ENCODE measurements around the gene FRMD4A.

Gene FRMD4A

DNA sequence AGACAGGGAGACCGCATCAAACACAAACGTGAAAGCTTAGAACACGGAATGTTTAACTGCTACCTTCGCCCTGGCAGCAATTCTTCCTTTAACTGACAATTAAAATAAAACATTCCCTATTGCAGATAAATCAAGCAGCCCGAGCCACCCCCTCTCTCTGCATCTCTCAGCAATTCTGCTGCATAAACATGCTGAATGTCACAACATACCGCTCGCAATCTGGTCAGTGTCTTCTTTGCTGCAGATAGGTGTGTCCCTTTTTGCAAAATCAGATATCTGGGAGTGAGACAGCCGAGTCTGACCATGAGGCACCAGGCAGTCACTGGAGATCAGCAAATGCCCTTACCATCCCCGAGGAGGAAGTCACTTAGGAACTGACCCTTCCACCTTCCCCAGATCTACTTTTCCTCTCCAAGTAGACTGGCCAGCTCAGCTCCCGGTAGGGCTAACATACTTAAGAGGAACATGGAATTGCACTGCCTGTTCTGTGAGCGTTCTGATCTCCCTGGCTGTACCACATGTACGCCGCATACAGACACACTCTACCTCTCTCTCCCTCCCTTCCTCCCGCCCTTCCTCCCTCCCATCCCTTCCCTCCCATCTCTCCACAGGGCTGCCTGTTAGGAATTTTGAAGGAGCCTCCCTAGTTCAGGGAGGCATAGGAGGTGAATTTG, at the start of gene FRMD4A:
Gene FRMD4A (minus strand): TSS at position 537 of the 674 bp plus-strand sequence.
- Histone ChIP-seq H3K9me3 (ENCODE audit: control insufficient read depth in 5 of 5, low read length in 5 of 5) (no peaks in the 10 kb centered on the region), H3K36me3 (ENCODE audit: control insufficient read depth in 5 of 5, insufficient read depth in 5 of 5, low read length in 5 of 5) (no peaks in the 10 kb centered on the region), H3K27ac (ENCODE audit: low read depth, low read length) (no peak within 1 kb of the TSS), H3K4me3 (ENCODE audit: low read depth in 1 of 5, low read length in 5 of 5) (no peak within 1 kb of the TSS), H3K4me1 (ENCODE audit: control insufficient read depth in 5 of 5, insufficient read depth in 5 of 5, low read length in 5 of 5) (peaks cover 0 to 2% (median 0%) of the 10 kb centered on the region in 5 donors), H3K27me3 (ENCODE audit: control insufficient read depth in 5 of 5, insufficient read depth in 4 of 5, low read length in 5 of 5) (peaks cover 4 to 40% (median 33%) of the 10 kb centered on the region in 5 donors), H3K9ac (ENCODE audit: low read length in 5 of 5) (no peak within 1 kb of the TSS)

DNA sequence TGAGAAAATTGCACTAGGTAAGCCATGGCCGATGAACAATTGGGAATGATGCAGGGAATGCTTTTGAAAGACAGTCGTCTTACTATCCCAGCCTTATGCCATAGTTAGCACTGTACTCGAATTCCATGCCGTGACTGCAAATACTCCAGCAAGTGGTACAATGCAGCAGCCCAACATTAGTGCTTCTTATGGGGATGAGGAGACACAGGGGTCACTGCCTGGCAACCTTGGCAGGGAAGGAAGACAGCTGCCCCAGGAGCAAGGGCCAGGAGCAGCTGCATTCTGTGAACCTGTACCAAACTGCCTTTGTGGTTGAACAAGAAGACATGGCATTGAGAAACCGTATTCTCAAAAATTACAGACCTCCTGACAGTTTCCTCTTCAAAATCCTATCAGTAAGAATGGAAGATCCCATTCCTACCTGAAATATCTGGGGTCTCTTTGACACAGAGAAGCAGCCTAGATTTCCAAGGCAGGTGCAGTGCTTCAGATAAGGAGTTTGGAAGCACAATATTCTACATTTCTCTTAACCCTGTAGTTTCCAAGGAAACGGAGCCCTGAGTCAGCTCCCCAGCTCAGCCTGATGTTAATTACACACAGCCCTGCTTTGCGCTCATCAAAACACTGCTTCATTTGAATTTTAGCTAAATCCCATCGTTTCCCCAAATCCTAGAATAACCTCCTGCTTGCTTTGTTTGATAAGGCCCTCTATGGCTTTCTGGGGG, 49.0 kb upstream of the FRMD4A start:
- H3K4me3 ChIP-seq (ENCODE audit: low read depth in 1 of 5, low read length in 5 of 5), result no peak overlapping the region
- H3K9ac ChIP-seq (ENCODE audit: low read length in 5 of 5), result no peak overlapping the region
- H3K27ac ChIP-seq (ENCODE audit: low read depth, low read length), result no peak overlapping the region
- H3K4me1 ChIP-seq (ENCODE audit: control insufficient read depth in 5 of 5, insufficient read depth in 5 of 5, low read length in 5 of 5), result no peaks in the 10 kb centered on the region
- H3K27me3 ChIP-seq (ENCODE audit: control insufficient read depth in 5 of 5, insufficient read depth in 4 of 5, low read length in 5 of 5), result peaks cover 0 to 10% (median 5%) of the 10 kb centered on the region in 5 donors
- no peaks in the 10 kb centered on the region for H3K36me3 ChIP-seq (ENCODE audit: control insufficient read depth in 5 of 5, insufficient read depth in 5 of 5, low read length in 5 of 5)
- H3K9me3 ChIP-seq (ENCODE audit: control insufficient read depth in 5 of 5, low read length in 5 of 5), result no peaks in the 10 kb centered on the region

DNA sequence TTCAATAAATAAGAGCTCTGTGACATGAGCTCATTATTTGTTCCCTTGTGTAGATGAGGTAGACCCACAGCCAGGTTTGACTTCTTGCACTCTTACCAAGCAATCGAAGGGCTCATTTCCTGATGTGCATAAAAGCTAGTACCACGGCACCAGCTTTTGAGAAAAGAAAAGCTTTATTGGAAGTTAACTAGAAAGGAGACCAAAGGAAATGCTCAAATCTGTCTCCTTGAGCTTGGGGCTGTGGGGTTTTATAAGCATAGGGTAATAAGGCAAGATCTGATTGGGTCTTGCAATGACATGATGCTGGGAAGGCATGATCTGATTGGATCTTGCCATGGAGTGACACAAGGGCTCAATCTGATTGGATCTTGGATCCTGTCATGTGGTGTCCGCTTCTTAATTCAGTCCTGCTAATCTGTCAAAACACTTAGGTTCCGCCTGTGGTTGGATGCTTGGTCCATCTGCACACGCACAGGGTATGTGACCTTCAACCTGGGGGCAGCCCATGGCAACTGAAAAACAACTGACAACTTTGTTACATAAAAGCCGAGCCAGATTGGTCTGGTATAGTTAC, 47.8 kb upstream of the FRMD4A start:
- no peaks in the 10 kb centered on the region for H3K4me1 ChIP-seq (ENCODE audit: control insufficient read depth in 5 of 5, insufficient read depth in 5 of 5, low read length in 5 of 5)
- H3K27me3 ChIP-seq (ENCODE audit: control insufficient read depth in 5 of 5, insufficient read depth in 4 of 5, low read length in 5 of 5), result peaks cover 0 to 10% (median 6%) of the 10 kb centered on the region in 5 donors
- no peak overlapping the region for H3K4me3 ChIP-seq (ENCODE audit: low read depth in 1 of 5, low read length in 5 of 5)
- no peaks in the 10 kb centered on the region for H3K9me3 ChIP-seq (ENCODE audit: control insufficient read depth in 5 of 5, low read length in 5 of 5)
- H3K27ac ChIP-seq (ENCODE audit: low read depth, low read length), result no peak overlapping the region
- H3K36me3 ChIP-seq (ENCODE audit: control insufficient read depth in 5 of 5, insufficient read depth in 5 of 5, low read length in 5 of 5), result no peaks in the 10 kb centered on the region
- no peak overlapping the region for H3K9ac ChIP-seq (ENCODE audit: low read length in 5 of 5)

DNA sequence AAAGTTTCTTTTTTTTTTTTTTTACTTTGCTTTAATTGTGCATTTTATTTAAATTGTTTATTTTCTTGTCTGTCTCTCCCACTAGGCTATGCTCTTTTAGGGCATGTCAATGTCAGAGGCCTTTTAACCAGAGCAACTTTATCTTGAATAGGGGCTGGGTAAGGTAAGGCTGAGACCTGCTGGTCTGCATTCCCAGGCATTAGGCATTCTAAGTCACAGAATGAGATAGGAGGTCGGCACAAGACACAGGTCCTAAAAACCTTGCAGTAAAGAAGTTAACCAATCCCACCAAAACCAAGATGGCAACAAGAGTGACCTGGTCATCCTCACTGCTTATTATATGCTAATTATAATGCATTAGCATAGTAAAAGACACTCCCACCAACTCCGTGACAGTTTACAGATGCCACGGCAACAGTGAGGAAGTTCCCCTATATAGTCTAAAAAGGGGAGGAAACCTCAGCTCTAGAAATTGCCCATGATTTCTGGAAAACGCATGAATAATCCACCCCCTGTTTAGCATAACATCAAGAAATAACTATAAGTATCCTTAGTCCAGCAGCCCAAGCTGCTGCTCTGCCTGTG, 47.0 kb upstream of the FRMD4A start:
- H3K36me3 ChIP-seq (ENCODE audit: control insufficient read depth in 5 of 5, insufficient read depth in 5 of 5, low read length in 5 of 5), result no peaks in the 10 kb centered on the region

DNA sequence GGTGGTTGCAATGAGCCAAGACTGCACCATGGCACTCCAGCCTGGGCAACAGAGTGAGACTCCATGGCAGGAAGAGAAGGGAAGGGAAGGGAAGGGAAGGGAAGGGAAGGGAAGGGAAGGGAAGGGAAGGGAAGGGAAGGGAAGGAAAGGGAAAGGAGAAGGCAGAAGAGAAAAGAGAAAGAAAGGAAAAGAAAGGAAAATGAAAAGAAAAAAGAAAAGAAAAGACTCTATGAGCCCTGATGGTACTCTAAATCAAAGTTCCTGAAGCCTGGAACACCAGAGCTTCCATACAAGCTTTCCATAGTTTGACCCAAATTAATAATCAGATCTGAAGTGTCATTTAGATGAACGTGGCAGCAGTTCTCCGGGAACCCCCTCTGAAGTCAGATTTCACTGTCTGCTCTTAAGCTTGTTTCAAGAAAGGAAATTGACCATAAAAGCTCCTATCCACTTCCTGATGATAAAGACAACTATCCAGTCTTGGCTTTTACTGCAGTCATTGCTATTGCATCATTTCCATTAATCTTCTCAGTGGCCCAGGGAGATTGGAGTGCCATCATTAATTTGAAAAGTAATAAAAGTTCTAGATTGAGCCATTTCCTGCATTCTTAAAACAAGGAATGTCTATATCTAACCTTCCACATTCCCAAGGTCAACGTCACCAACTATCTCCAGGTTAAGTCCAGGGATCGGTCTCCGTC, 44.2 kb upstream of the FRMD4A start:
- H3K27me3 ChIP-seq (ENCODE audit: control insufficient read depth in 5 of 5, insufficient read depth in 4 of 5, low read length in 5 of 5), result peaks cover 0 to 13% (median 6%) of the 10 kb centered on the region in 5 donors
- H3K9me3 ChIP-seq (ENCODE audit: control insufficient read depth in 5 of 5, low read length in 5 of 5), result no peaks in the 10 kb centered on the region
- H3K27ac ChIP-seq (ENCODE audit: low read depth, low read length), result no peak overlapping the region
- no peaks in the 10 kb centered on the region for H3K4me1 ChIP-seq (ENCODE audit: control insufficient read depth in 5 of 5, insufficient read depth in 5 of 5, low read length in 5 of 5)
- no peak overlapping the region for H3K4me3 ChIP-seq (ENCODE audit: low read depth in 1 of 5, low read length in 5 of 5)
- no peaks in the 10 kb centered on the region for H3K36me3 ChIP-seq (ENCODE audit: control insufficient read depth in 5 of 5, insufficient read depth in 5 of 5, low read length in 5 of 5)
- H3K9ac ChIP-seq (ENCODE audit: low read length in 5 of 5), result no peak overlapping the region

More for the DNA sequence above, 47.0 kb upstream of the FRMD4A start:
- H3K9ac ChIP-seq (ENCODE audit: low read length in 5 of 5), result no peak overlapping the region
- H3K4me3 ChIP-seq (ENCODE audit: low read depth in 1 of 5, low read length in 5 of 5), result no peak overlapping the region
- H3K4me1 ChIP-seq (ENCODE audit: control insufficient read depth in 5 of 5, insufficient read depth in 5 of 5, low read length in 5 of 5), result no peaks in the 10 kb centered on the region
- no peak overlapping the region for H3K27ac ChIP-seq (ENCODE audit: low read depth, low read length)
- H3K27me3 ChIP-seq (ENCODE audit: control insufficient read depth in 5 of 5, insufficient read depth in 4 of 5, low read length in 5 of 5), result peaks cover 0 to 10% (median 6%) of the 10 kb centered on the region in 5 donors
- no peaks in the 10 kb centered on the region for H3K9me3 ChIP-seq (ENCODE audit: control insufficient read depth in 5 of 5, low read length in 5 of 5)

DNA sequence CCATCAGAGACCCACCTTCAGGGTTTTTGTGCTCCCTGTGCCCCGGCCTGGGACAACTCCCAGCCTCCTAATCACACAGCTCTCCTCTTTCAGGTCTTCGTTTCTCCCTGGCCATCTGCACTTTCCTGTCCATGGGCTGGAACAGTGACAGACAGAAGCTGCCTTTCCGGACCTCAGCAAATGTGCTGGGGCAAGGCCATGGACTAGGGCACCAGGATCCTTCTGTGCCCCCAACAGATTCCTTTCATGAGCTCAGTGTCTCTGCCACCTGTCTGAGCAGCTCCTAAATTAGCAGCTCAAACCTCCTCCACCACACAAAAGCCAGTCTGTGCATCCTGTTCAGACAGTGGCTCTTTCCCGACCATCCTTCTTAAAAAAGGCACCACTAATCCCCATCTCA, 41.9 kb upstream of the FRMD4A start:
- H3K36me3 ChIP-seq (ENCODE audit: control insufficient read depth in 5 of 5, insufficient read depth in 5 of 5, low read length in 5 of 5), result no peaks in the 10 kb centered on the region

DNA sequence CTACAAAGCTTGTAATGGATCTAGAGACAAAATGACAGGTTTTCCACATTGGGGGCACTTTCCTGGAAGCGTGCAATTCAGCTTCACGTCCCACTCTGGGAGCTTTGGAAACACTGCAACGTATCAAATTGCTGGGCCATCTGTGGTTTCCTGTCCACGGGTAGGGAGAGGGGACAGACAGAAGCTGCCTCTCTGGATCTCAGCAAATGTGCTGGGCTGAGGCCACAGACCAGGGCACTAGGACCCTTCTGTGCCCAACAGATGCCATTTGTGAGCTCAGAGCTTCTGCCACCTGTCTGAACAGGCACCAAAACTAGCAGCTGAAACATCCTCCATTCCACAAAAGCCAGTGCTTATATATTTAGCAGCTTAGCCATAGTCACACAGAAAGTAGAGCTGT, 40.9 kb upstream of the FRMD4A start:
- H3K36me3 ChIP-seq (ENCODE audit: control insufficient read depth in 5 of 5, insufficient read depth in 5 of 5, low read length in 5 of 5), result no peaks in the 10 kb centered on the region
- no peak overlapping the region for H3K27ac ChIP-seq (ENCODE audit: low read depth, low read length)
- H3K9me3 ChIP-seq (ENCODE audit: control insufficient read depth in 5 of 5, low read length in 5 of 5), result no peaks in the 10 kb centered on the region
- no peak overlapping the region for H3K9ac ChIP-seq (ENCODE audit: low read length in 5 of 5)
- peaks cover 0 to 14% (median 0%) of the 10 kb centered on the region in 5 donors for H3K27me3 ChIP-seq (ENCODE audit: control insufficient read depth in 5 of 5, insufficient read depth in 4 of 5, low read length in 5 of 5)
- no peak overlapping the region for H3K4me3 ChIP-seq (ENCODE audit: low read depth in 1 of 5, low read length in 5 of 5)
- H3K4me1 ChIP-seq (ENCODE audit: control insufficient read depth in 5 of 5, insufficient read depth in 5 of 5, low read length in 5 of 5), result no peaks in the 10 kb centered on the region

More for the DNA sequence above, 41.9 kb upstream of the FRMD4A start:
- no peaks in the 10 kb centered on the region for H3K4me1 ChIP-seq (ENCODE audit: control insufficient read depth in 5 of 5, insufficient read depth in 5 of 5, low read length in 5 of 5)
- H3K9ac ChIP-seq (ENCODE audit: low read length in 5 of 5), result no peak overlapping the region
- H3K27me3 ChIP-seq (ENCODE audit: control insufficient read depth in 5 of 5, insufficient read depth in 4 of 5, low read length in 5 of 5), result peaks cover 0 to 14% (median 0%) of the 10 kb centered on the region in 5 donors
- H3K4me3 ChIP-seq (ENCODE audit: low read depth in 1 of 5, low read length in 5 of 5), result no peak overlapping the region
- H3K9me3 ChIP-seq (ENCODE audit: control insufficient read depth in 5 of 5, low read length in 5 of 5), result no peaks in the 10 kb centered on the region
- no peak overlapping the region for H3K27ac ChIP-seq (ENCODE audit: low read depth, low read length)

DNA sequence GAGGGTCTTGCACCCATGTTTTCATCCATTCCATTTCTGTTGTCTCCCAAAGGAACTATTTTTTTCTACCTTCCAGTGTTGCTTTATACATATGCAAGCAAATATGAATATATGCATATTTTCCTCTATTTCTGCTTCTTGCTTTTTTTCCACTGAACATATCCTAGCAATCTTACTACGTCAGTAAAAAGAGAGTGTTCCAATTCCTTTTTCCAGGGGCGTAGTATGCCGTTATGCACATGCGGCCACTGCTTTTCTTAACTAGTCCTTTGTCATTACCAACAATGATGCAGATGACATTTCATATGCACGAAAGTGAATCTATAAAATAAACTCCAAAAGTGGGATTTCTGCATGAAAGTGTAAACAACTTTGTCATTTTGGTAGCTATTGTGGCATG, 40.2 kb upstream of the FRMD4A start:
- Histone ChIP-seq H3K4me3 (ENCODE audit: low read depth in 1 of 5, low read length in 5 of 5) (no peak overlapping the region), H3K36me3 (ENCODE audit: control insufficient read depth in 5 of 5, insufficient read depth in 5 of 5, low read length in 5 of 5) (no peaks in the 10 kb centered on the region), H3K27ac (ENCODE audit: low read depth, low read length) (no peak overlapping the region), H3K9me3 (ENCODE audit: control insufficient read depth in 5 of 5, low read length in 5 of 5) (no peaks in the 10 kb centered on the region), H3K27me3 (ENCODE audit: control insufficient read depth in 5 of 5, insufficient read depth in 4 of 5, low read length in 5 of 5) (peaks cover 0 to 14% (median 0%) of the 10 kb centered on the region in 5 donors), H3K9ac (ENCODE audit: low read length in 5 of 5) (no peak overlapping the region), H3K4me1 (ENCODE audit: control insufficient read depth in 5 of 5, insufficient read depth in 5 of 5, low read length in 5 of 5) (no peaks in the 10 kb centered on the region)

DNA sequence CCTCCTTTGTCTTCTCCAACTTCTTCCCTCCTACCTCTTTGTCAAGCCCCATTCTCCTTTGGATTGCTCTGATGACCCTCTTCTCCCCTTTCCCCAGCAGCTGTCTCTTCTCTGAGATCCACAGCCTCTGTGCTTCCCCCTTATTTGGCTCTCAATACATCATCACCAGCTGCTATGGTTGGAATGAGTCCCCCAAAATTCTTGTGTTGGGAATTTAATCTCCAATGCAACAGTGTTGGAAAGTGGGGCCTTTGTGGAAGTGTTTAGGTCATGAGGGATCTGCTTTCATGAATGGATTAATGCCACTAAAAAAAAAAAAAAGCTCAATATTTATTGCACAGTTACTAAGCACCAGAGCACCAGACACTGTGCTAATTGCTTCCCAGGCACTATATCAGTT, 39.2 kb upstream of the FRMD4A start:
- Histone ChIP-seq H3K27ac (ENCODE audit: low read depth, low read length) (no peak overlapping the region), H3K9me3 (ENCODE audit: control insufficient read depth in 5 of 5, low read length in 5 of 5) (no peaks in the 10 kb centered on the region), H3K9ac (ENCODE audit: low read length in 5 of 5) (no peak overlapping the region), H3K36me3 (ENCODE audit: control insufficient read depth in 5 of 5, insufficient read depth in 5 of 5, low read length in 5 of 5) (no peaks in the 10 kb centered on the region), H3K27me3 (ENCODE audit: control insufficient read depth in 5 of 5, insufficient read depth in 4 of 5, low read length in 5 of 5) (peaks cover 0 to 14% (median 0%) of the 10 kb centered on the region in 5 donors), H3K4me3 (ENCODE audit: low read depth in 1 of 5, low read length in 5 of 5) (no peak overlapping the region), H3K4me1 (ENCODE audit: control insufficient read depth in 5 of 5, insufficient read depth in 5 of 5, low read length in 5 of 5) (no peaks in the 10 kb centered on the region)
